HepG2 (cell line): ENCODE measurements around the gene PLSCR5. TPM values are rescaled to one million over a fixed set of nuclear protein-coding genes. Genes with fewer than 3 reads are reported as not detected.

Experiments
- ETV5 ChIP-seq: IDR thresholded peaks from 2 replicates; pipeline ENCODE4 v1.6.1; 2018; ENCODE audit warnings: missing biosample characterization, missing genetic modification reagents, inconsistent platforms, borderline replicate concordance
- HMG20B ChIP-seq: conservative IDR thresholded peaks from 2 replicates; pipeline ENCODE4 v1.6.1; 2016; ENCODE audit warnings: missing genetic modification reagents, missing compliant biosample characterization
- MTF1 ChIP-seq: sonication (generic); formaldehyde crosslinking; IDR thresholded peaks from 2 replicates; pipeline ENCODE4 v1.5.0; 2020; ENCODE audit warnings: missing genetic modification reagents
- RFX1 ChIP-seq: fragments of 450-650 bp; IDR thresholded peaks from 2 replicates; pipeline ENCODE4 v1.6.1; 2017
- SMC3 ChIP-seq: IDR thresholded peaks from 2 replicates; pipeline ENCODE4 v1.6.1; 2011; ENCODE audit warnings: low read length, improper control_type of control experiment
- TP53 ChIP-seq: sonication (generic); formaldehyde crosslinking; conservative IDR thresholded peaks from 2 replicates; pipeline ENCODE4 v1.4.0; 2020; ENCODE audit warnings: missing genetic modification reagents
- ZNF136 ChIP-seq: sonication (generic); formaldehyde crosslinking; IDR thresholded peaks from 2 replicates; pipeline ENCODE4 v1.8.1; 2022; ENCODE audit warnings: low read depth, mild to moderate bottlenecking, moderate library complexity, missing genetic modification reagents
- ZNF30 ChIP-seq: sonication (generic); formaldehyde crosslinking; IDR thresholded peaks from 2 replicates; pipeline ENCODE4 v1.5.0; 2020; ENCODE audit warnings: mild to moderate bottlenecking, missing genetic modification reagents
- ZNF331 ChIP-seq: sonication (generic); formaldehyde crosslinking; IDR thresholded peaks from 2 replicates; pipeline ENCODE4 v1.4.0; 2020; ENCODE audit warnings: missing genetic modification reagents
- ZNF382 ChIP-seq: sonication (generic); formaldehyde crosslinking; IDR thresholded peaks from 2 replicates; pipeline ENCODE4 v1.5.0; 2020; ENCODE audit warnings: missing genetic modification reagents, mild to moderate bottlenecking, borderline replicate concordance
- ZNF543 ChIP-seq: sonication (generic); formaldehyde crosslinking; IDR thresholded peaks from 2 replicates; pipeline ENCODE4 v1.4.0; 2020; ENCODE audit warnings: mild to moderate bottlenecking, missing genetic modification reagents
- ZNF562 ChIP-seq: sonication (generic); formaldehyde crosslinking; IDR thresholded peaks from 2 replicates; pipeline ENCODE4 v1.8.0; 2022; ENCODE audit warnings: missing genetic modification reagents, borderline replicate concordance
- ZNF766 ChIP-seq: sonication (generic); formaldehyde crosslinking; IDR thresholded peaks from 2 replicates; pipeline ENCODE4 v1.5.0; 2020; ENCODE audit warnings: missing genetic modification reagents, borderline replicate concordance
- polyA plus RNA-seq, 8 experiments: library from polyadenylated mRNA; depleted of rRNA in 3 of 8; stranded (reverse) in 7 of 8; unstranded in 1 of 8; fragments of >200 nt; fragmentation: Illumina TruSeq in 4 of 8; extraction: Trizol in 4 of 8; gene quantifications; 2 replicates each; pipeline versions ENCODE4 v1.2.1 to v1.2.3, GENCODE V29; 2011 to 2016; ENCODE audit warnings: low read depth in 4 of 8, missing spikeins in 1 of 8, mixed read lengths in 1 of 8; ENCODE audit not compliant: insufficient read depth in 1 of 8
- total RNA-seq, 5 experiments: library from RNA; depleted of rRNA; stranded (reverse); fragments of >200 nt; fragmentation: Illumina TruSeq; extraction: Trizol; gene quantifications; 2 replicates each; pipeline ENCODE4 v1.2.3, GENCODE V29; 2016; ENCODE audit warnings: low read depth in 1 of 5
- TF ChIP-seq, protein P1 (sequence below): IDR thresholded peaks from 2 replicates; pipeline ENCODE4 v1.6.1; 2018; ENCODE audit warnings: missing genetic modification reagents
- TF ChIP-seq, protein P2 (sequence below): sonication (generic); formaldehyde crosslinking; IDR thresholded peaks from 2 replicates; pipeline ENCODE4 v1.8.1; 2023; ENCODE audit warnings: missing genetic modification reagents, inconsistent platforms, borderline replicate concordance
- TF ChIP-seq, protein P3 (sequence below): sonication (generic); formaldehyde crosslinking; conservative IDR thresholded peaks from 2 replicates; pipeline ENCODE4 v1.8.0; 2022; ENCODE audit warnings: mild to moderate bottlenecking, moderate library complexity, missing genetic modification reagents
- TF ChIP-seq, protein P4 (sequence below): IDR thresholded peaks from 2 replicates; pipeline ENCODE4 v1.6.1; 2016; ENCODE audit warnings: missing biosample characterization, missing genetic modification reagents, low read depth
- TF ChIP-seq, protein P5 (sequence below): IDR thresholded peaks from 2 replicates; pipeline ENCODE4 v1.6.1; 2016; ENCODE audit warnings: missing compliant biosample characterization, missing genetic modification reagents, borderline replicate concordance

PLSCR5 gene
- total and polyA plus RNA-seq, 2 of the 13 experiments (the other 11 are each of a cell fraction or from before 2014, with no cell fraction given) = 0.50 TPM; not detected in 1

DNA sequence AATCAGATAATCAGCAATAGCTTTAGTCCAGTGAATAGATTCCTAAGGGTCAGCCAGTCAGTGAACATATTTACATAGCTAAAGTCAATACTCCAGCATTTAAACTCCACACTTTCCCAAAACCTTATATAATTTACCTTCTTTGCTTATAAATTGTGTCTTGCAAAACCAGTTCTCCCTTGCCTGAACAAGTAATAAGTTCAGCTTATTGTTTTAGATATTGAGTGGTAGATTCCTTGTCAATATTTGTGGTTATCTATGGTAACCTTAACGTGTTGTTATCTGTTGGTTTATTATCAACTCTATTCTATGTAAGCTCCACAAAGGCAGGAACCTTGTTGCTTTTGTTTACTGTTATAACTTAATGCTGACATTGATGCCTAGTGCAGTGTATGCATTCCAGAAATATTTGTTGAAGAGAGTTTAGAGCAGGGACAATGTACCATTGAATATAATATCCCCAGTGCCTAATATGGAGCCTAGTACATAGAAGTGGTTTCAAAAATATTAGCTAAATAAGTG, 24.0 kb downstream of the PLSCR5 start (continued):
- TF ChIP-seq, protein P1, sequence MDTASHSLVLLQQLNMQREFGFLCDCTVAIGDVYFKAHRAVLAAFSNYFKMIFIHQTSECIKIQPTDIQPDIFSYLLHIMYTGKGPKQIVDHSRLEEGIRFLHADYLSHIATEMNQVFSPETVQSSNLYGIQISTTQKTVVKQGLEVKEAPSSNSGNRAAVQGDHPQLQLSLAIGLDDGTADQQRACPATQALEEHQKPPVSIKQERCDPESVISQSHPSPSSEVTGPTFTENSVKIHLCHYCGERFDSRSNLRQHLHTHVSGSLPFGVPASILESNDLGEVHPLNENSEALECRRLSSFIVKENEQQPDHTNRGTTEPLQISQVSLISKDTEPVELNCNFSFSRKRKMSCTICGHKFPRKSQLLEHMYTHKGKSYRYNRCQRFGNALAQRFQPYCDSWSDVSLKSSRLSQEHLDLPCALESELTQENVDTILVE (CRISPR knock-in tag) = peak; percentile 75; the same call in 1 of the 2 replicates
- no peak for TF ChIP-seq RFX1
- TF ChIP-seq, protein P2, sequence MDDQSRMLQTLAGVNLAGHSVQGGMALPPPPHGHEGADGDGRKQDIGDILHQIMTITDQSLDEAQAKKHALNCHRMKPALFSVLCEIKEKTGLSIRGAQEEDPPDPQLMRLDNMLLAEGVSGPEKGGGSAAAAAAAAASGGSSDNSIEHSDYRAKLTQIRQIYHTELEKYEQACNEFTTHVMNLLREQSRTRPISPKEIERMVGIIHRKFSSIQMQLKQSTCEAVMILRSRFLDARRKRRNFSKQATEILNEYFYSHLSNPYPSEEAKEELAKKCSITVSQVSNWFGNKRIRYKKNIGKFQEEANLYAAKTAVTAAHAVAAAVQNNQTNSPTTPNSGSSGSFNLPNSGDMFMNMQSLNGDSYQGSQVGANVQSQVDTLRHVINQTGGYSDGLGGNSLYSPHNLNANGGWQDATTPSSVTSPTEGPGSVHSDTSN = no peak
- TF ChIP-seq ZNF382 (CRISPR knock-in tag) = no peak
- TF ChIP-seq ZNF562 (CRISPR knock-in tag) = no peak
- TF ChIP-seq, protein P3, sequence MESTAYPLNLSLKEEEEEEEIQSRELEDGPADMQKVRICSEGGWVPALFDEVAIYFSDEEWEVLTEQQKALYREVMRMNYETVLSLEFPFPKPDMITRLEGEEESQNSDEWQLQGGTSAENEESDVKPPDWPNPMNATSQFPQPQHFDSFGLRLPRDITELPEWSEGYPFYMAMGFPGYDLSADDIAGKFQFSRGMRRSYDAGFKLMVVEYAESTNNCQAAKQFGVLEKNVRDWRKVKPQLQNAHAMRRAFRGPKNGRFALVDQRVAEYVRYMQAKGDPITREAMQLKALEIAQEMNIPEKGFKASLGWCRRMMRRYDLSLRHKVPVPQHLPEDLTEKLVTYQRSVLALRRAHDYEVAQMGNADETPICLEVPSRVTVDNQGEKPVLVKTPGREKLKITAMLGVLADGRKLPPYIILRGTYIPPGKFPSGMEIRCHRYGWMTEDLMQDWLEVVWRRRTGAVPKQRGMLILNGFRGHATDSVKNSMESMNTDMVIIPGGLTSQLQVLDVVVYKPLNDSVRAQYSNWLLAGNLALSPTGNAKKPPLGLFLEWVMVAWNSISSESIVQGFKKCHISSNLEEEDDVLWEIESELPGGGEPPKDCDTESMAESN (CRISPR knock-in tag) = no peak
- TF ChIP-seq ETV5 (CRISPR knock-in tag) = no peak; the same call in 1 of the 2 replicates
- no peak for TF ChIP-seq MTF1 (CRISPR knock-in tag)
- TF ChIP-seq ZNF543 (CRISPR knock-in tag) = no peak
- peak; percentile 26; the same call in 1 of the 2 replicates for TF ChIP-seq HMG20B (CRISPR knock-in tag)
- TF ChIP-seq TP53 (CRISPR knock-in tag) = no peak
- no peak for TF ChIP-seq ZNF766
- TF ChIP-seq ZNF331 (CRISPR knock-in tag) = peak; percentile 16; the same call in 1 of the 2 replicates
- TF ChIP-seq SMC3 = no peak
- no peak for TF ChIP-seq ZNF30 (CRISPR knock-in tag)
- no peak for TF ChIP-seq ZNF136 (CRISPR knock-in tag)
- TF ChIP-seq, protein P4, sequence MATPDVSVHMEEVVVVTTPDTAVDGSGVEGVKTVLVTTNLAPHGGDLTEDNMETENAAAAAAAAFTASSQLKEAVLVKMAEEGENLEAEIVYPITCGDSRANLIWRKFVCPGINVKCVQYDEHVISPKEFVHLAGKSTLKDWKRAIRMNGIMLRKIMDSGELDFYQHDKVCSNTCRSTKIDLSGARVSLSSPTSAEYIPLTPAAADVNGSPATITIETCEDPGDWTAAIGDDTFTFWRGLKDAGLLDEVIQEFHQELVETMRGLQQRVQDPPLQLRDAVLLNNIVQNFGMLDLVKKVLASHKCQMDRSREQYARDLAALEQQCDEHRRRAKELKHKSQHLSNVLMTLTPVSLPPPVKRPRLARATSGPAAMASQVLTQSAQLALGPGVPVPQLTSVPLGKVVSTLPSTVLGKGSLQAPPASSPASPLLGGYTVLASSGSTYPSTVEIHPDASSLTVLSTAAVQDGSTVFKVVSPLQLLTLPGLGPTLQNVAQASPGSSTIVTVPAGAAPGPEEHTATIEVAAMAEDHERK = no peak
- TF ChIP-seq, protein P5, sequence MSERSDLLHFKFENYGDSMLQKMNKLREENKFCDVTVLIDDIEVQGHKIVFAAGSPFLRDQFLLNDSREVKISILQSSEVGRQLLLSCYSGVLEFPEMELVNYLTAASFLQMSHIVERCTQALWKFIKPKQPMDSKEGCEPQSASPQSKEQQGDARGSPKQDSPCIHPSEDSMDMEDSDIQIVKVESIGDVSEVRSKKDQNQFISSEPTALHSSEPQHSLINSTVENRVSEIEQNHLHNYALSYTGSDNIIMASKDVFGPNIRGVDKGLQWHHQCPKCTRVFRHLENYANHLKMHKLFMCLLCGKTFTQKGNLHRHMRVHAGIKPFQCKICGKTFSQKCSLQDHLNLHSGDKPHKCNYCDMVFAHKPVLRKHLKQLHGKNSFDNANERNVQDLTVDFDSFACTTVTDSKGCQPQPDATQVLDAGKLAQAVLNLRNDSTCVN (CRISPR knock-in tag) = no peak
